Measurements from ENCODE around the gene FANCC.

DNA sequence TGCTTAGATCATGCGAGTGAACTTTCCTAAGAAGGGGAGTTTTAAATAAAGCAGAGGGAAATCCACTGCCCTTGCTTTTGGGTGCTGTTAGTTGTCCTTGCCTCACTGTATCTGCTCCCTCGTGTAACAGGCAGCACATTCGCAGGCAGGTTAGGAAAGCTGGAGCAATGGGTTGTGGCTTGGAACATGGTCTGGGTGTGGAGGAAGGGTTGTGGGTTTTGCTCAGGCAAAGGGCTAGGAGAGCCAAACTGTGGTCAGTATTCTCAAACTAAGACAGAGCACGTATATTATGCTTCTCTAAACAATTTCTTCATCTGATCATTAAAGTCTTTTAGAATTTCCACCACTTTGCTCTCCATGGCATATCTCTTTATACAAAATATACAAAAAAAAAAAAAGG is 135.7 kb downstream of the FANCC start:
- TF ChIP-seq, protein P1, sequence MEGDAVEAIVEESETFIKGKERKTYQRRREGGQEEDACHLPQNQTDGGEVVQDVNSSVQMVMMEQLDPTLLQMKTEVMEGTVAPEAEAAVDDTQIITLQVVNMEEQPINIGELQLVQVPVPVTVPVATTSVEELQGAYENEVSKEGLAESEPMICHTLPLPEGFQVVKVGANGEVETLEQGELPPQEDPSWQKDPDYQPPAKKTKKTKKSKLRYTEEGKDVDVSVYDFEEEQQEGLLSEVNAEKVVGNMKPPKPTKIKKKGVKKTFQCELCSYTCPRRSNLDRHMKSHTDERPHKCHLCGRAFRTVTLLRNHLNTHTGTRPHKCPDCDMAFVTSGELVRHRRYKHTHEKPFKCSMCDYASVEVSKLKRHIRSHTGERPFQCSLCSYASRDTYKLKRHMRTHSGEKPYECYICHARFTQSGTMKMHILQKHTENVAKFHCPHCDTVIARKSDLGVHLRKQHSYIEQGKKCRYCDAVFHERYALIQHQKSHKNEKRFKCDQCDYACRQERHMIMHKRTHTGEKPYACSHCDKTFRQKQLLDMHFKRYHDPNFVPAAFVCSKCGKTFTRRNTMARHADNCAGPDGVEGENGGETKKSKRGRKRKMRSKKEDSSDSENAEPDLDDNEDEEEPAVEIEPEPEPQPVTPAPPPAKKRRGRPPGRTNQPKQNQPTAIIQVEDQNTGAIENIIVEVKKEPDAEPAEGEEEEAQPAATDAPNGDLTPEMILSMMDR (IDR thresholded peaks at IDR 0.05 in 8 of 11, conservative IDR thresholded peaks at IDR 0.05 in 3 of 11), result no peak
- no peak for TF ChIP-seq POLR2A (IDR thresholded peaks at IDR 0.05)

All from spleen (tissue), 7 donors.